Measurements from ENCODE around the gene GIMAP4. TPM values are rescaled to one million over a fixed set of nuclear protein-coding genes. Genes with fewer than 3 reads are reported as not detected.

GIMAP4 gene
- total and polyA plus RNA-seq, 8 donors, result 0.89 to 79.9 (median 12.2) TPM; not detected in 1

- no peak overlapping the region for H3K27ac ChIP-seq
- no peak for DNase-seq
- intact Hi-C loops (cut with DNase I; ENCODE audit: low total_unique reads), result no loop called here
- no peaks in the 10 kb centered on the region for H3K27me3 ChIP-seq
- TF ChIP-seq POLR2A (IDR thresholded peaks at IDR 0.05) (no peak), CTCF (IDR thresholded peaks at IDR 0.05) (no peak), POLR2AphosphoS5 (IDR thresholded peaks at IDR 0.05) (no peak), EP300 (IDR thresholded peaks at IDR 0.05) (no peak)
- H3K4me3 ChIP-seq, result no peak overlapping the region
- 90 to 100% (median 96%) methylated on average over 2 of the region's 2 CpGs for WGBS, 5 donors
- peaks cover 7 to 77% (median 50%) of the 10 kb centered on the region in 4 donors for H3K9me3 ChIP-seq
- no peaks in the 10 kb centered on the region for H3K36me3 ChIP-seq
- no peaks in the 10 kb centered on the region for H3K4me1 ChIP-seq
Observed at GRCh38 chr7:150538259-150538658, 28.9 kb upstream of the GIMAP4 start.

- H3K27ac ChIP-seq, result no peak overlapping the region
- no peak for DNase-seq
- TF ChIP-seq POLR2AphosphoS5 (IDR thresholded peaks at IDR 0.05), result no peak
- no peak for TF ChIP-seq EP300 (IDR thresholded peaks at IDR 0.05)
- no peak for TF ChIP-seq CTCF (IDR thresholded peaks at IDR 0.05)
- TF ChIP-seq POLR2A (IDR thresholded peaks at IDR 0.05), result no peak
- no peaks in the 10 kb centered on the region for H3K4me1 ChIP-seq
- intact Hi-C loops (cut with DNase I; ENCODE audit: low total_unique reads), result no loop called here
- no peaks in the 10 kb centered on the region for H3K36me3 ChIP-seq
- peaks cover 0 to 24% (median 11%) of the 10 kb centered on the region in 4 donors for H3K9me3 ChIP-seq
- H3K27me3 ChIP-seq, result no peaks in the 10 kb centered on the region
- H3K4me3 ChIP-seq, result no peak overlapping the region
Observed at GRCh38 chr7:150553163-150553562, 14.0 kb upstream of the GIMAP4 start.

GRCh38 chr7:150556521-150557138, 10.6 kb upstream of the GIMAP4 start:
- intact Hi-C loops (cut with DNase I; ENCODE audit: low total_unique reads), result no loop called here
- peak in 1 of 2 donors; percentile 48 for DNase-seq
- no peak for TF ChIP-seq POLR2A (IDR thresholded peaks at IDR 0.05)
- TF ChIP-seq POLR2AphosphoS5 (IDR thresholded peaks at IDR 0.05), result peak in 1 of 3 donors; percentile 24
- TF ChIP-seq EP300 (IDR thresholded peaks at IDR 0.05), result no peak
- TF ChIP-seq CTCF (IDR thresholded peaks at IDR 0.05), result no peak
- Histone ChIP-seq H3K9me3 (peaks cover 6 to 19% (median 15%) of the 10 kb centered on the region in 4 donors), H3K36me3 (no peaks in the 10 kb centered on the region), H3K4me3 (no peak overlapping the region), H3K27me3 (no peaks in the 10 kb centered on the region), H3K27ac (peak overlapping the region in 1 of 5 donors; percentile 38), H3K4me1 (no peaks in the 10 kb centered on the region)
- WGBS, 5 donors, result 31 to 54% (median 40%) methylated on average over 4 of the region's 4 CpGs

GRCh38 chr7:150560486-150560885, 6.7 kb upstream of the GIMAP4 start:
- DNase-seq, result no peak
- Histone ChIP-seq H3K27ac (no peak overlapping the region), H3K9me3 (peaks cover 6 to 19% (median 15%) of the 10 kb centered on the region in 4 donors), H3K4me1 (no peaks in the 10 kb centered on the region), H3K4me3 (no peak overlapping the region), H3K36me3 (no peaks in the 10 kb centered on the region), H3K27me3 (no peaks in the 10 kb centered on the region)
- TF ChIP-seq POLR2AphosphoS5 (IDR thresholded peaks at IDR 0.05), result no peak
- TF ChIP-seq CTCF (IDR thresholded peaks at IDR 0.05), result no peak
- no peak for TF ChIP-seq POLR2A (IDR thresholded peaks at IDR 0.05)
- TF ChIP-seq EP300 (IDR thresholded peaks at IDR 0.05), result no peak
- WGBS, 5 donors, result 0 to 67% (median 39%) methylated on average over 1 of the region's 1 CpG
- intact Hi-C loops (cut with DNase I; ENCODE audit: low total_unique reads), result no loop called here
